Limb (tissue), 2 donors: ENCODE measurements around the gene BACH1.

Experiments
- DNase-seq, 2 donors: peaks; one replicate each; pipeline ENCODE4 v3.0.0-alpha.2; 2016; ENCODE audit errors: extremely low spot score in 2 of 2

Gene BACH1

DNA sequence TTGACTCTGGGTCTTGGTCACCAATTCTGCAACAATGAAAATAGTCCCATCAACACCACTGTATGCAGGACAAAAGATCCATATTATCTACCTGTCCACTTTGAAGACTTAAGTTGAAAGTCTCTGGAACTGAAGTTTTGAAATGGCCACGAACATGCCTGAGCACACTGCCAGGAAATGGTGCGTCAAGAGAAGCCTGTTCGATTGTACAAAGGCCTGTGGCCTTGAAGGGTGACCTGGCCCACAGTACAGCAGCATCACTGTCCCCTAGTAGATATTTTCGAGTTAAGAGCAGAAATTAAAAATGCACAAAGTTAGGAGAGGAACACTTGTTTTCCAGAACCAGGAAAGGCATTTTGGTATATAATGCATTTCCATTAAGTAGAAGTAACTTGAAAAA is 78.5 kb downstream of the BACH1 start:
- DNase-seq = no peak

DNA sequence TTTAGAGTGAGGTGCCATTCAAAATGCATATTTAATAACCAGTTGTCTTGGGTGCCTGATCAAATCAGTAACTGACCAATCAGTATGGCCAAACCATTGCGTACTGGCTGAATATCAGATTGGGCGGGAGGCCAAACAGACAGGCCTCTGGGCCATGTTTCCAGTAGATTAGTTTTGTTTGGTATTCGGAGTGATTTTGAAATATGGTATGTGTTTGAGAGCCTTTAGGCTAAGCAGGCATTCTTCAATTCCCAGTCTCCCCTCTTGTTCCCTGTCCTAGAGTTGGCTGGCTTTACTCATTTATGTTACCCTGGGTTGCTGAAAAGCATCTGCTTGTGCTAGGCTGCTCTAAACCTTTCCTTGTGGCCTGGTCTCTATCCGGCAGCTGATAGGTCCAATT is 80.1 kb downstream of the BACH1 start:
- no peak for DNase-seq

DNA sequence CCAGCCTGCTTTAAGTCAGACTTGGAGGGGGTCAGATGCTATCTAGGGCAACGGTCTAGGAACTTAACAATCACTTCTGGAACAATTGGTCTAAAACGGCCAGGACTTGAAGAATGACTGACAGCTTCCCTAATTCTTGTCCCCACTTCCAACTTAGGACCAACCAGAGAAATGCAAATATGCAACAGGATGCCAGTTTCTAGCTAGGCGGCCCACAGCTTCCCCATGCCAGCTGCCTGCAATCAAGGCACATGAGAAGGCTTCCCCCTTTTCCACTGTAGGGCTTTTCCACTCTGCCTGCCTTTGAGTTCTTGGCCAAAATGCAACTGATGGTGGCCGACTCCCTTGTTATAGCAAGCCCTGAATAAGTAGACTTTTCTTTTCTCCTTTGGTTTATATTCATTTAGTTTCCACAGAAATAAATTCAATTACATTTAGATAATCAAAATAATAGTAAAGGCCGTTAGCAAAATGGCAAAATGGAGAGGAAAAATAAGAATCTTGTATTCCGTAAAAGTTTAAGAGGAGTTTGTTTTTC is 80.9 kb downstream of the BACH1 start:
- DNase-seq = no peak

DNA sequence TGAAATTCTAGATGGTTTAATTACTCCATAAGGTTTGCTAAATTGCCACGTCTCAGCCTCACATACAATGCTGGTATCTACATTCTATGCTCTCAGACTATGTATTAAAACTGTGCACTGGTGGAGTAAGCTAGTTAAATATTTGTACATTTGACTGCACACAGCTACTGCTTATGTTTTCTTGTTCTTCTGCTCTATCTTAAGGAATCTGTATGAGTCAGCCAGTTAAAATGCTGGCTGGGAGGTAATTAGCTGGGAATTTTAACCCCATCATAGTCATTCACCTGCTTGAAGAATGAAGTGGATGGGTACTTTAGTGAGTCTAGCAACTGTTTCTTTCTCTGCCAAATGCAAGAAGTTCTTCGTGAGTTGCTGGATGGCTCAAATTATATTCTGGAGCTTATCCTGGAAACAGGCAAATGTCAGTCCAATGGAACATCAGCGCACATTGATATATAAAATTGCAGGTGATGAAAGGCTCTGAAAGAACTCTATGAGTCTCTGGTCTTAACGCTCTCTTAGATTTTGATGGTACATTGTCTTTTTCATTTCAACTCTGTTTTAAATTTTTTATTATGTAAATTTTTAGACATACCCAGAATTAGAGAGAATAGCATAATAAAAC is 83.4 kb downstream of the BACH1 start:
- no peak for DNase-seq

DNA sequence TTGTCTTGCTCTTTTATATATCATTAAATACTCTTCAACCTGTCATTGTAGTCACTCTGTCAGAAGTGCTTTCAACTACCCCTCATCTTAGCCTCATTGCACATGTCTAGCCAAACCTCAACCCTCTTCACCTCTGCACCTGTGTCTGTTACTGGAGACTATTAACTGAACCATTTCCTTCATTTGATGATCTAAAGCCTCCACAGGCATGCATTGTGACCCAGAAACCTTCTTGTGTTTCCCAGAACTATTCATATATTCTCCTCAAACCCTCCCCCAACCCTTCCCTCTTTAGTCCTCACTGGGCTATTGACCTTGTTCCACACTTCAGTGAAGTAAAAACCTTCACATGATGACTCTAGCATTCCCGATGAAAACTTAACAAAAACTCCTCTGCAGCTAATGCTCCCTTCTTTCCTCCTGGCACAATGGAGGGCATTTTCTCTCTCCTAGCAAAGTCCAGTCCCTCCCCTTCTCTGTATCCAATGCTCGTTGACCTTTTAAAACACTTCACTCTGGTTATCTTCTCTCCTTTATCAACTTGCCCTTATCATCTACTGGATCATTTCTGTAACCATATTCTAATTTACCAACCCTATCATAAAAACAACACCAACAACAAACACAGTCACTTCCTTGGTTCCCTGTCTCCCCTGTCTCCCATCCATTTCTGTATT is 86.1 kb downstream of the BACH1 start:
- no peak for DNase-seq

DNA sequence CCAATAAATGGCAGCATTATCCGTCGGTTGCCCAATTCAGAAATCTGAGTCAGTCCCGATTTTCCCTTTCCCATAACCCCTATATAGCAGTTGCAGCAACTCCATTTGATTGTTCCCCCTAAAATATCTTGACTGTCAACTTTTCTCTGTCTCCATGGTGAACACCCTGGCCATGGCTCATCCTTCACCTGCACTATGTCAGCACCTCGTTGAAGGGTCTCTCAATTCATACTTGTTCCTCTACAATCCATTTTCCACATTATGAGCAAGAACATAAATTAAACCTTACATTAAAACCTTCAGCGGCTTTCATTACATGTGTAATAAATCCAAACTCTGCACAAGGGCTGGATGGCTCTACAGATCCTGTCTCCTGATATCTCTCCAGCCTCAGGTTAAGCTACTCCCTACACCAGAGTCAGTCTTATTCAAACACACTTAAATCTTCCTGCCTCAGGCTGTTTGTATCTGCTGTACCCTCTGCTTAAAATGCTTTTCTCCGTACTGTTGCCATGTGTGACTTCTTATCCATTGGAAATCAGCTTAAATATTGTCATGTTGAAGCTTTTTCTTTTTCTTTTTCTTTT is 87.3 kb downstream of the BACH1 start:
- no peak for DNase-seq

DNA sequence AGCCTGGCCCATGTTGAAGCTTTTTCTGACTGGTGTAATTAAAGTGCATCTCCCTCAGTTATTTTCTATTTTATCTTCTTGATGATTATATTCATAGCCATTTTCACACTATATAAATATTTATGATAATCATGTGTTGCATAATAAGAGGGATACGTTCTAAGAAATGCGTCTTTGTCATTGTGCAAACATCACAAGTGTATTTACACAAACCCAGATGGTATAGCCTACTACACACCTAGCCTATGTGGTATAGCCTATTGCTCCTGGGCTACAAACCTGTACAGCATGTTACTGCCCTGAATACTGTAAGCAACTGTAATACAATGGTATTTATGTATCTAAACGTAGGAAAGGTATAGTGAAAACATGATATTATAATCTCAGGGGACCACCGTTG is 88.1 kb downstream of the BACH1 start:
- no peak for DNase-seq

DNA sequence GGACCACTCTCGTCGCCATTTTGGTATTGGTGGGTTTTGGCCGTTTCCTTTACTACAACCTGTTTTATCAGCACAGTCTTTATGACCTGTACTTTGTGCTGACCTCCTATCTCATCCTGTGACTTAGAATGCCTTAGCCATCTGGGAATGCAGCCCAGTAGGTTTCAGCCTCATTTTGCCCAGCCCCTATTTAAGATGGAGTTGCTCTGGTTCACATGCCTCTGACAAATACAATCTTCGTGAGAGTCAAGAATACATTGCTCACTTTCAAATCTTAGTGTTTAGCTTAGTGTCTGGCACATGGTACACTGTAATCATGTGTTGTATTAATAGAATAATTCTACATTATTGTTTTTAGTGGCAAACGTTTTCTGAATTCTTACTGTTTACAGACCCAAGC is 88.9 kb downstream of the BACH1 start:
- DNase-seq = no peak

DNA sequence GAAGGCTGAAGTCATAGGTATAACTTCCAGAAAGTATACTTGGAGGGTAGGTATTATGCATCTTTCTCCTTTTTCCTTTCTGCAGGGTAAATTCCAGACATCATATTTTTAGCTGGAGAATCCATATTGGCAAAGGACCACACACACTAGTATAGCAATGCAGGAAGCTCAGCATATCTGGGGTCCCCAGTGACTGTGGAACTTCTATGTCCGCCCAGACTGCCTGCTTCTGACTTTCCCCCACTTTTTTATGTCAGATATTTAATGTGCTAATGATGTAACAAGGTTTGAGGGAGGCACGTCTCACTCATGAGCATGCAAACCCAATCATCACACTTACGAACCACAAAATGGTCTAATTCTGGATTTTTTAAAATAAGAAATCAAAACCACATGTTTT is 90.4 kb downstream of the BACH1 start:
- DNase-seq = no peak

DNA sequence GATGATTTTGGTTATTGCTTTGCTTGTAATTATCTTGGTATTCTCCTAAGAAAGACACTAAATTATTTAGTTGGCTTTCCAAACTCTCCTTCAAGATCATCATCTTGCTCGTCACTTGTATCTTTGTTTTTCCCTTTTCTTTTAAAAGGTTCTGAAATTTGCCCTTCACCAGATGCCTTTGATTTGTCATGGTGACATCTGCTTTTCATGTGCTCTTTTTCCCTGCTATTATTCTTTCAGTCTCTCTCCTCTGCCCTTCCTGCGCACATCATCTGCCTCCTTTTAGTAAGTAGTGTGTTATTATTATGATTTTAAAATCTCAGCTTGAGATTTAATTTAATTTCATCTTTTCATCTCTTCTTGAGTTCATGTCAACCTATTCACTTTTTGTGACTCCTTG is 92.1 kb downstream of the BACH1 start:
- no peak for DNase-seq

DNA sequence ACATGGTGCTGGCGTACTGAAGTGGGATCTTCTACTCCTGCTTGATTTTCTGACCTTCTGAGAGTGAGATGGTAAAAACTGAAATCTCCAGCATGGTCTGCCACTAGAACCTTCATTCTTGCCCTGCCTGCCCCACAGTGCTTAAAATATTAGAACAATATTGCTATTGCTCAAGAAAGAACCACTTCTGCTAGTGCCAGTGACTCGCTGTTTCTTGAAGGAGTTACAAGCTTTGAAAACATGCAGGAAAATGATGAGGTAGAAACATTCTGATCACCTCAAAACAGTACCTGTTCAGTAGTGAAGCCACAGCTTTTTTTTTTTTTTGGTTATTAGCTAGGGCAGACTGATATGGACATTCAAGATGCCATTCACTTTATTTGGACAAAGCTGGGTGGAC is 95.3 kb downstream of the BACH1 start:
- no peak for DNase-seq
